ENCODE measurements around the gene VAMP3.

- peak; percentile 92 for TF ChIP-seq CTCF (IDR thresholded peaks at IDR 0.05; ENCODE audit: insufficient read depth, low read depth, low read length)
- TF ChIP-seq EZH2 (IDR thresholded peaks at IDR 0.05; ENCODE audit: insufficient read depth, low read length): no peak
These were observed 18.3 kb upstream of the VAMP3 start for GRCh38 chr1:7752512-7753417.

Data from astrocyte (in vitro differentiated cells and primary cell).